ENCODE data around the gene C3. TPM values are rescaled to one million over a fixed set of nuclear protein-coding genes. Genes with fewer than 3 reads are reported as not detected.

Gene C3
- total and polyA plus RNA-seq, 2 experiments from 2014 or later, result 5.1 to 17.7 TPM

DNA sequence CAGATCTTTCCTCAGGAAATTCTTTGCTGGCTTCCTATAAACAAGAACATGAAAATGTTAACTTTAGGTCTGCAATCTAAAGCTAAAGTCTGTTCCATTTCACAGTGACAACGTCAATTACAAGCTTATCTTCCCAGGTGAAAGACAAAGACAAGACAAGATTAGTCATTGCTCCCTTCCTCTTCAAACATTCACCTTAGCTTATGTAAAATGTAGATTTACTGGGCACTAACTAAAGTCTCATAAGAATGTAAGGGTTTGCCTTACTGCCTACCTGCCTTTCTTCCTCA lies 67.7 kb downstream of the C3 start:
- no peaks in the 10 kb centered on the region for H3K4me1 ChIP-seq (ENCODE audit: insufficient read depth)
- ATAC-seq (no peak), DNase-seq (ENCODE audit: low spot score) (no peak)
- H3F3A ChIP-seq (replicated peaks; ENCODE audit: low read depth), result no peaks in the 10 kb centered on the region
- Mint-ChIP-seq H3K27ac (no peak overlapping the region), H3K27me3 (ENCODE audit: insufficient read depth, low read depth, poor library complexity) (peaks cover 2% of the 10 kb centered on the region), H3K9me3 (peaks cover 94% of the 10 kb centered on the region), H3K36me3 (ENCODE audit: low read depth) (peaks cover 25% of the 10 kb centered on the region; the same call in 2 of the 3 replicates), H3K4me1 (no peaks in the 10 kb centered on the region), H3K4me3 (no peak overlapping the region)
- TF ChIP-seq, protein P1, sequence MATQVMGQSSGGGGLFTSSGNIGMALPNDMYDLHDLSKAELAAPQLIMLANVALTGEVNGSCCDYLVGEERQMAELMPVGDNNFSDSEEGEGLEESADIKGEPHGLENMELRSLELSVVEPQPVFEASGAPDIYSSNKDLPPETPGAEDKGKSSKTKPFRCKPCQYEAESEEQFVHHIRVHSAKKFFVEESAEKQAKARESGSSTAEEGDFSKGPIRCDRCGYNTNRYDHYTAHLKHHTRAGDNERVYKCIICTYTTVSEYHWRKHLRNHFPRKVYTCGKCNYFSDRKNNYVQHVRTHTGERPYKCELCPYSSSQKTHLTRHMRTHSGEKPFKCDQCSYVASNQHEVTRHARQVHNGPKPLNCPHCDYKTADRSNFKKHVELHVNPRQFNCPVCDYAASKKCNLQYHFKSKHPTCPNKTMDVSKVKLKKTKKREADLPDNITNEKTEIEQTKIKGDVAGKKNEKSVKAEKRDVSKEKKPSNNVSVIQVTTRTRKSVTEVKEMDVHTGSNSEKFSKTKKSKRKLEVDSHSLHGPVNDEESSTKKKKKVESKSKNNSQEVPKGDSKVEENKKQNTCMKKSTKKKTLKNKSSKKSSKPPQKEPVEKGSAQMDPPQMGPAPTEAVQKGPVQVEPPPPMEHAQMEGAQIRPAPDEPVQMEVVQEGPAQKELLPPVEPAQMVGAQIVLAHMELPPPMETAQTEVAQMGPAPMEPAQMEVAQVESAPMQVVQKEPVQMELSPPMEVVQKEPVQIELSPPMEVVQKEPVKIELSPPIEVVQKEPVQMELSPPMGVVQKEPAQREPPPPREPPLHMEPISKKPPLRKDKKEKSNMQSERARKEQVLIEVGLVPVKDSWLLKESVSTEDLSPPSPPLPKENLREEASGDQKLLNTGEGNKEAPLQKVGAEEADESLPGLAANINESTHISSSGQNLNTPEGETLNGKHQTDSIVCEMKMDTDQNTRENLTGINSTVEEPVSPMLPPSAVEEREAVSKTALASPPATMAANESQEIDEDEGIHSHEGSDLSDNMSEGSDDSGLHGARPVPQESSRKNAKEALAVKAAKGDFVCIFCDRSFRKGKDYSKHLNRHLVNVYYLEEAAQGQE (IDR thresholded peaks at IDR 0.05; ENCODE audit: unreplicated experiment), result no peak
- TF ChIP-seq EZH2phosphoT487 (IDR thresholded peaks at IDR 0.05; ENCODE audit: unreplicated experiment) (no peak), ZNF114 (CRISPR knock-in tag; IDR thresholded peaks at IDR 0.05) (no peak), POLR2AphosphoS5 (IDR thresholded peaks at IDR 0.05; ENCODE audit: low read depth) (no peak), CREB1 (CRISPR knock-in tag; IDR thresholded peaks at IDR 0.05; ENCODE audit: low read depth) (no peak), STAT1 (IDR thresholded peaks at IDR 0.05; ENCODE audit: unreplicated experiment) (no peak), NANOG (IDR thresholded peaks at IDR 0.05; ENCODE audit: borderline replicate concordance) (no peak), JUNB (IDR thresholded peaks at IDR 0.05; ENCODE audit: unreplicated experiment) (no peak), ZNF331 (CRISPR knock-in tag; IDR thresholded peaks at IDR 0.05; ENCODE audit: low read depth) (no peak), EZH2 (IDR thresholded peaks at IDR 0.05; ENCODE audit: low read depth, unreplicated experiment) (no peak)
- TF ChIP-seq, protein P2, sequence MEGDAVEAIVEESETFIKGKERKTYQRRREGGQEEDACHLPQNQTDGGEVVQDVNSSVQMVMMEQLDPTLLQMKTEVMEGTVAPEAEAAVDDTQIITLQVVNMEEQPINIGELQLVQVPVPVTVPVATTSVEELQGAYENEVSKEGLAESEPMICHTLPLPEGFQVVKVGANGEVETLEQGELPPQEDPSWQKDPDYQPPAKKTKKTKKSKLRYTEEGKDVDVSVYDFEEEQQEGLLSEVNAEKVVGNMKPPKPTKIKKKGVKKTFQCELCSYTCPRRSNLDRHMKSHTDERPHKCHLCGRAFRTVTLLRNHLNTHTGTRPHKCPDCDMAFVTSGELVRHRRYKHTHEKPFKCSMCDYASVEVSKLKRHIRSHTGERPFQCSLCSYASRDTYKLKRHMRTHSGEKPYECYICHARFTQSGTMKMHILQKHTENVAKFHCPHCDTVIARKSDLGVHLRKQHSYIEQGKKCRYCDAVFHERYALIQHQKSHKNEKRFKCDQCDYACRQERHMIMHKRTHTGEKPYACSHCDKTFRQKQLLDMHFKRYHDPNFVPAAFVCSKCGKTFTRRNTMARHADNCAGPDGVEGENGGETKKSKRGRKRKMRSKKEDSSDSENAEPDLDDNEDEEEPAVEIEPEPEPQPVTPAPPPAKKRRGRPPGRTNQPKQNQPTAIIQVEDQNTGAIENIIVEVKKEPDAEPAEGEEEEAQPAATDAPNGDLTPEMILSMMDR (conservative IDR thresholded peaks at IDR 0.05; ENCODE audit: low read depth in 2 of 2), result no peak
- TF ChIP-seq, protein P3, sequence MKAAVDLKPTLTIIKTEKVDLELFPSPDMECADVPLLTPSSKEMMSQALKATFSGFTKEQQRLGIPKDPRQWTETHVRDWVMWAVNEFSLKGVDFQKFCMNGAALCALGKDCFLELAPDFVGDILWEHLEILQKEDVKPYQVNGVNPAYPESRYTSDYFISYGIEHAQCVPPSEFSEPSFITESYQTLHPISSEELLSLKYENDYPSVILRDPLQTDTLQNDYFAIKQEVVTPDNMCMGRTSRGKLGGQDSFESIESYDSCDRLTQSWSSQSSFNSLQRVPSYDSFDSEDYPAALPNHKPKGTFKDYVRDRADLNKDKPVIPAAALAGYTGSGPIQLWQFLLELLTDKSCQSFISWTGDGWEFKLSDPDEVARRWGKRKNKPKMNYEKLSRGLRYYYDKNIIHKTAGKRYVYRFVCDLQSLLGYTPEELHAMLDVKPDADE (IDR thresholded peaks at IDR 0.05), result no peak
- TF ChIP-seq, protein P4, sequence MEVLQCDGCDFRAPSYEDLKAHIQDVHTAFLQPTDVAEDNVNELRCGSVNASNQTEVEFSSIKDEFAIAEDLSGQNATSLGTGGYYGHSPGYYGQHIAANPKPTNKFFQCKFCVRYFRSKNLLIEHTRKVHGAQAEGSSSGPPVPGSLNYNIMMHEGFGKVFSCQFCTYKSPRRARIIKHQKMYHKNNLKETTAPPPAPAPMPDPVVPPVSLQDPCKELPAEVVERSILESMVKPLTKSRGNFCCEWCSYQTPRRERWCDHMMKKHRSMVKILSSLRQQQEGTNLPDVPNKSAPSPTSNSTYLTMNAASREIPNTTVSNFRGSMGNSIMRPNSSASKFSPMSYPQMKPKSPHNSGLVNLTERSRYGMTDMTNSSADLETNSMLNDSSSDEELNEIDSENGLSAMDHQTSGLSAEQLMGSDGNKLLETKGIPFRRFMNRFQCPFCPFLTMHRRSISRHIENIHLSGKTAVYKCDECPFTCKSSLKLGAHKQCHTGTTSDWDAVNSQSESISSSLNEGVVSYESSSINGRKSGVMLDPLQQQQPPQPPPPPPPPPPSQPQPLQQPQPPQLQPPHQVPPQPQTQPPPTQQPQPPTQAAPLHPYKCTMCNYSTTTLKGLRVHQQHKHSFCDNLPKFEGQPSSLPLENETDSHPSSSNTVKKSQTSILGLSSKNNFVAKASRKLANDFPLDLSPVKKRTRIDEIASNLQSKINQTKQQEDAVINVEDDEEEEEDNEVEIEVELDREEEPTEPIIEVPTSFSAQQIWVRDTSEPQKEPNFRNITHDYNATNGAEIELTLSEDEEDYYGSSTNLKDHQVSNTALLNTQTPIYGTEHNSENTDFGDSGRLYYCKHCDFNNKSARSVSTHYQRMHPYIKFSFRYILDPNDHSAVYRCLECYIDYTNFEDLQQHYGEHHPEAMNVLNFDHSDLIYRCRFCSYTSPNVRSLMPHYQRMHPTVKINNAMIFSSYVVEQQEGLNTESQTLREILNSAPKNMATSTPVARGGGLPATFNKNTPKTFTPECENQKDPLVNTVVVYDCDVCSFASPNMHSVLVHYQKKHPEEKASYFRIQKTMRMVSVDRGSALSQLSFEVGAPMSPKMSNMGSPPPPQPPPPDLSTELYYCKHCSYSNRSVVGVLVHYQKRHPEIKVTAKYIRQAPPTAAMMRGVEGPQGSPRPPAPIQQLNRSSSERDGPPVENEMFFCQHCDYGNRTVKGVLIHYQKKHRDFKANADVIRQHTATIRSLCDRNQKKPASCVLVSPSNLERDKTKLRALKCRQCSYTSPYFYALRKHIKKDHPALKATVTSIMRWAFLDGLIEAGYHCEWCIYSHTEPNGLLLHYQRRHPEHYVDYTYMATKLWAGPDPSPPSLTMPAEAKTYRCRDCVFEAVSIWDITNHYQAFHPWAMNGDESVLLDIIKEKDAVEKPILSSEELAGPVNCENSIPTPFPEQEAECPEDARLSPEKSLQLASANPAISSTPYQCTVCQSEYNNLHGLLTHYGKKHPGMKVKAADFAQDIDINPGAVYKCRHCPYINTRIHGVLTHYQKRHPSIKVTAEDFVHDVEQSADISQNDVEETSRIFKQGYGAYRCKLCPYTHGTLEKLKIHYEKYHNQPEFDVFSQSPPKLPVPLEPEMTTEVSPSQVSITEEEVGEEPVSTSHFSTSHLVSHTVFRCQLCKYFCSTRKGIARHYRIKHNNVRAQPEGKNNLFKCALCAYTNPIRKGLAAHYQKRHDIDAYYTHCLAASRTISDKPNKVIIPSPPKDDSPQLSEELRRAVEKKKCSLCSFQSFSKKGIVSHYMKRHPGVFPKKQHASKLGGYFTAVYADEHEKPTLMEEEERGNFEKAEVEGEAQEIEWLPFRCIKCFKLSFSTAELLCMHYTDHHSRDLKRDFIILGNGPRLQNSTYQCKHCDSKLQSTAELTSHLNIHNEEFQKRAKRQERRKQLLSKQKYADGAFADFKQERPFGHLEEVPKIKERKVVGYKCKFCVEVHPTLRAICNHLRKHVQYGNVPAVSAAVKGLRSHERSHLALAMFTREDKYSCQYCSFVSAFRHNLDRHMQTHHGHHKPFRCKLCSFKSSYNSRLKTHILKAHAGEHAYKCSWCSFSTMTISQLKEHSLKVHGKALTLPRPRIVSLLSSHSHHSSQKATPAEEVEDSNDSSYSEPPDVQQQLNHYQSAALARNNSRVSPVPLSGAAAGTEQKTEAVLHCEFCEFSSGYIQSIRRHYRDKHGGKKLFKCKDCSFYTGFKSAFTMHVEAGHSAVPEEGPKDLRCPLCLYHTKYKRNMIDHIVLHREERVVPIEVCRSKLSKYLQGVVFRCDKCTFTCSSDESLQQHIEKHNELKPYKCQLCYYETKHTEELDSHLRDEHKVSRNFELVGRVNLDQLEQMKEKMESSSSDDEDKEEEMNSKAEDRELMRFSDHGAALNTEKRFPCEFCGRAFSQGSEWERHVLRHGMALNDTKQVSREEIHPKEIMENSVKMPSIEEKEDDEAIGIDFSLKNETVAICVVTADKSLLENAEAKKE (CRISPR knock-in tag; IDR thresholded peaks at IDR 0.05), result no peak
- no peak overlapping the region for H3K4me3 ChIP-seq
- no peaks in the 10 kb centered on the region for H3K79me2 ChIP-seq (replicated peaks; ENCODE audit: insufficient read depth)
- no peak overlapping the region for H3K4me2 ChIP-seq
- no peaks in the 10 kb centered on the region for H4K20me1 ChIP-seq (replicated peaks; ENCODE audit: insufficient read depth)
- H3K9me2 ChIP-seq (ENCODE audit: insufficient read depth), result no peaks in the 10 kb centered on the region
- H2AFZ ChIP-seq, result no peak overlapping the region
- no peaks in the 10 kb centered on the region; the same call in 1 of the 2 replicates for H3K36me3 ChIP-seq (ENCODE audit: insufficient read depth)
- H3K27ac ChIP-seq (ENCODE audit: low read depth), result no peak overlapping the region
- H3K27me3 ChIP-seq (ENCODE audit: insufficient read depth), result no peaks in the 10 kb centered on the region

Data from GM23338 (cell line).